Measurements from ENCODE around the gene FXYD4.

The FXYD4 gene

DNA sequence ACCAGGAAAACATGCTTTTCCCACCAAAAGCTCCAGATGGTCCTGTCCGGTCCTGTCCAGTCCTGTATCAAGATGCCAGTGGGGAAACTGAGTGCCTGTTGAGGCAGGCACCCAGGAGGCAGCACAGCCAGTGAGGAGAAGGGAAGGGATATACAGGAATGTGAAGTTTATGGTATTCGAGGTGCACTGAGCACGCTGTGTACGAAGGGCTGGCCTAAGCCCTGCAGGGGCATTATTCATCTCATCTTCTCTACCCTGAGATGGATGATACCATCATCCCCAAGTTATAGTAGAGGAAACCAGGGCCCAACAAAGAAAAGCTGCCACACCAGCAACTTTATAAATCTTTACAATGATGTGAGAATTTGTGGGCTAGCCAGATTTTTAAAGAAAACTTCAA, 23.4 kb upstream of the FXYD4 start:
- DNase-seq, result no peak

DNA sequence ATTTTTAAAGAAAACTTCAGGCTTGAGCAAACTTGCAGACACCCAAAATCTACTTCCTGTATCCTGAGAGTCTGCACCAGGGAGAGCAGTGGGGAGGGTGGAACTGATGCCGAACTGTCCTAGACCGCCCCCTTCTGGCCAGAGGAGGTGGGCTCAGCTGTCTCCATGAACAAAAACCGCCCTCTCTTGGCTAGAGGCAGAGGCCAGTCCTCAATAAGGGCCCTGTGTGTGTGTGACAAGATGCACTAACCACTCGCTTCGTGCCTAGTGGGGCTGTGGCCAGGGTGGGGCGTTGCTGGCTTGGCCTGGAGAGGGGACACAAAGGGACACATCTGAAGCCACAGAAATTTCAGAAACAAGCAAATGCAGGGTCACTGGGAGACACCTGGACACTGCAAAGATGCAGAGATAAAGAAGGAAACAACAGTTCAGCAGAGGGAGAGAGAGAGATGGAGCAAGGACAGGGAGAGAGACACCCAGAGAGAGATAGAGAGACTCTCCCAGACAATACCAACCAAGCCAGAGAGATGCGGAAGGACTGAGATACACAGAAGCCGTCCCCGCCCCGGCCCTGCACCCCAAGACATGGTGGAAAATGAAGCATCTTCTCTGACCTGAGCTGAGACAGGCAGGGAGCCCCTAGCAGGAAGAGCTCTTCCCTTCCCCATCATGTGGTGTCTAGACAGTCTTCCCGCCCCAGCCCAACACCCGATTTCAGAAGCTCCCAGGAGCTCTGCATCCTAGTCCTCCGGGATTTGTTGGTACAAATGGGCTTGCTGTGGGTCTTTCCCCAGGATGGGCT, 22.7 kb upstream of the FXYD4 start:
- DNase-seq, result peak; percentile 79

- DNase-seq, result no peak
These were observed 21.3 kb upstream of the FXYD4 start for GRCh38 chr10:43350156-43350555.

- no peak for DNase-seq
These were observed 20.8 kb upstream of the FXYD4 start for GRCh38 chr10:43350686-43351085.

DNA sequence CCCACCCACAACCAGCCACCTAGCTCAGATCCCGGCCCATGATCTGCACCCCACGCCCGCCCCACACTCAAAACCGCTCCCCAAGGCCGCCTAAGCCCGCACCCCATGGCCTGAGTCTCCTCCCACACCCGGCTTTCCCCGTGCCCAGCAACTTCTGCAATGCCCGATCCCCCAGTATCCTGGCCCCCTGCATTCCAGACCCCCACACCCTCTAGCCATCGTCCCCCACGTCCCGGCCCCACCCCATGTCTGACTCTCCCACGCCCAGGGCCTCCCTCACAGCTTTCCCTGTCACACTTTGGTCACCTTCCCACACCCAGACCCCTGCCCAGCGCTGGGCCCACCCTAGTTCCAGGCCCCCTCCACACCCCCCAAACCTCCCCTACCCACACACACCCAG, 20.1 kb upstream of the FXYD4 start:
- DNase-seq, result no peak

- DNase-seq, result no peak
These were observed 18.5 kb upstream of the FXYD4 start for GRCh38 chr10:43352951-43353350.

GRCh38 chr10:43353495-43354329, 17.7 kb upstream of the FXYD4 start:
- no peak for DNase-seq

GRCh38 chr10:43354330-43354635, 17.2 kb upstream of the FXYD4 start:
- DNase-seq, result no peak

DNA sequence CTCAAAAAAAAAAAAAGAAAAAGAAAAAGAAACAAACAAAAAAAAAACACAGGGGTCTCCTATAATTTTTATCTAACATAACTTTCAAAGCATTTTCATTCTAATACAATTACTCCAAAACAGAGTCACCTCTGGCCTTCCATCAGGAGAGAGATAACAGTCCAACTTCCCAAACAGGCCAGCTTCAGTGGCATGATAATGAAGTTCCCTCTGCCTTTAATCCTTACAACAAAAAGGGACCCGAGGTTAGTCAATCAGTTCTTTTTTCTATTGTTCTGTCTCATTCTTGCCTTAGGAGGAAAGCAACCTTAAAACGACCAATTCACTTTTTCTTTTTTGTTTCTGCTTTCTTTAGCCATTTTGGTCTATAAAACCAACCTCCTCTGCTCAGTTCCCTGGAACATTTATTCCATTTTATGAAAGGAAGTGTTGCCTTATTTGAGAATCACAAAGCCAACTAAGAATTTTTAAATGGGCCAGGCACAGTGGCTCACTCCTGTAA, 16.5 kb upstream of the FXYD4 start:
- no peak for DNase-seq

GRCh38 chr10:43355749-43356371, 15.6 kb upstream of the FXYD4 start:
- no peak for DNase-seq

DNA sequence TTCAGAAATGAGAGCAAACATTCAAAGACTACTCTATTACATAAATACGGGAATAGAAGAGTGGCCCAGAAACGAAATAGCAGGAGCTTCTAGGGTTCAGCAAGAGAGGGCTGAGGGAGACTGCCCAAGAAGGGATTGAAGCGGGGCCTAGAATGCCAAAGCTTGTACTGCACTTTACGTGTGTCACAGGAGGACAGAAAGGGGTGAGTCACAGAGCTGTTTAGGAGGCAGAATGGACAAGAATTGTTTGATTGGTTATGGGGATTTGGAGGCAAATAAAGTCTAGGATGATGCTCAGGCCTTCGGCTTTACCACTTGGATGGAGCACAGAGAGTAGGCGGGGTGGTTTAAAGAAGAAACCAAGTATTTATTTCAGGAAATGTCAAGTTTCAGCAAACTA, 11.3 kb upstream of the FXYD4 start:
- DNase-seq, result no peak

DNA sequence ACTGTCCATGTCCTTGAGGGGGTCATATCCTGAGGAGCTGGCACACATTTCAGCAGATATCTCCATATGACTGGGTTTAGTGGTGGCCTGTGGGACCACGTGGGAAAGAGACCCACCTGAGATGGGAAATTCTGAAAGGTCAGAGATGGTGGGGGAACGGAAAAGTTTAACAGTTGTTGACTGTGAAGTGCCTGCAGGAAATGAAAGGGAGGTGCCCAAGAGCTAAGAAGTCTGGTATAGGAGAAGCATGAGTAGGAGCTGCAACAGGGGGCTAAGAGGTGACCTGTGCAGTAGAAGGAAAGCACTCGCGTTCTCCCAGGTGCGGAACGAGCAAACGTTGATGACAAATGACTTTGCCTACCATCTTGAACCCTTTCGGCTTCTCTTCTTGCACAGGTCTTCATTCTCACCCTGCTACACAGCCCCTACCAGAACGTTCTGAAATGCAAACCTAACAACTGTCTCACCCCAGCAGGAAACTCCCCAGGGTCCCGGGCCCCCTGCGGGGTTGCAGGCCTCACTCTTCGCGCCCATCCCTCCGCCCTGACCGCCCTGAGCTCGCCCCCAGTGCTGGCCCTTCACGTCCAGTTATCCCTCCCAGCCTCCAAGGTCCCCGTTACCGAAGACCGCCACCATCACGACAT, 9.8 kb upstream of the FXYD4 start:
- DNase-seq, result no peak

- DNase-seq, result peak; percentile 98
These were observed 9.1 kb upstream of the FXYD4 start for GRCh38 chr10:43362191-43362839.

DNA sequence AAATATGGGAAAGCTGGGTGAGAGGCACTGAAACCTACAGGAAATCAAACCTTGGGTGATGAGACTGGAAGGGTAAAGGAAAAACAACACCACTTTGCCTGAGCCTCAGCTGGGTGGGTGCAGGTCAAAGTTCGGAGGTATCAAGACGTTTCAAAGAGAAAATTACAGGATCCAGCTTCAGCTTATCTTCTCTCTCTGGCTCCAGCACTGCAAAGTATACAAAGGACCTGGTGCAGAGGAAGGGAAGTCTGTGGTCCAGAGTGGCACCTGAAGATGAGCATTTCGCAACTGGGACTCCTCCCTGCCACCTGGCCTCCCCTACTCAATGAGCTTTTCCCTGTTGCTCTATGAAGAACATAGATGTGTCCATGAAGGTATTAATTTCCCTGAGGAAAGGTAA, 6.4 kb upstream of the FXYD4 start:
- no peak for DNase-seq

- no peak for DNase-seq
These were observed 1.5 kb upstream of the FXYD4 start for GRCh38 chr10:43369921-43370320.

- DNase-seq, result no peak
These were observed 693 bp upstream of the FXYD4 start for GRCh38 chr10:43370671-43371215.

GRCh38 chr10:43372765-43373361, 1.4 kb downstream of the FXYD4 start:
- DNase-seq, result no peak

GRCh38 chr10:43373461-43373860, 2.0 kb downstream of the FXYD4 start:
- DNase-seq, result no peak

DNA sequence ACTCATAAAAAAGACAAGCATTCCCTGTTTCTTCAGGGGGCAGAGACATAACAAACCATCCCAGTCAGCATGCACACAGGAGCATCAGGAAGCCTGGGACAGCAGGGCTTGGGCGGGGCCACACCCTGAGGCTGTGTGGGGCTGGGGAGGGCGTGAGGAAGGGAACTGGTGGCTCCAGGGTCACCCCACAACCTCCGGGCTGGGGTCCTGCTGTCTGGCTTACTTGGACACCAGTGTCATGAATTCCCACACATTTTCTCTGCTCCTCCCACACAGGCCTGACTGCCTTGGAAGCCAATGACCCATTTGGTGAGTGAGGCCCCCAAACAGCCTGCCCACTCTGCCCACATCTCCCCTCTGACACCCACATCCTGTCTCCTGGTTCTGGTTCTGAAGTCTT, 2.8 kb downstream of the FXYD4 start:
- no peak for DNase-seq

- no peak for DNase-seq
These were observed 4.1 kb downstream of the FXYD4 start for GRCh38 chr10:43375401-43376020.

DNA sequence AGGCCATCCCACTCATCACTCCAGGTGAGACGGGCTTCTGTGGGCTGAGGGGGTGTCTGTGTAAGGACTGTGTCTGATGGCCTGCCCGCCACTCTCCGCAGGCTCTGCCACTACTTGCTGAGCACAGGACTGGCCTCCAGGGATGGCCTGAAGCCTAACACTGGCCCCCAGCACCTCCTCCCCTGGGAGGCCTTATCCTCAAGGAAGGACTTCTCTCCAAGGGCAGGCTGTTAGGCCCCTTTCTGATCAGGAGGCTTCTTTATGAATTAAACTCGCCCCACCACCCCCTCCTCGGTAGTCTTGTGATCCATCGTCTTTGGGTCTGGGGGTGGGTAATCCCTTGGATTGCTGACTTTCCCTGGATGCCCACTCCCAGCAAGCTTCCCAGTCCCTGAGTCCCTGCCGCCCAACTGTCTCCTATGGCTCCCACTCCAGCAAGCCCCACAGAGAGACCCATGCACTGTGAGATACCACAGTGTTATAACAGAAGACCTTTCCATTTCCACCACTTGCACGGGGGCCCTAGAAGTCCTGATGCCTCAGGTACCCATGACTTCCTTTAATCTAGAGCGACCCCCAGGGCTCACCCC, 4.7 kb downstream of the FXYD4 start:
- DNase-seq, result no peak
